Ecto neural progenitor cell (in vitro differentiated cells): ENCODE results near the gene NAV2.

Experiments used
- DNase-seq: peaks from one replicate; pipeline ENCODE4 v3.0.0-alpha.2; 2018; ENCODE audit warnings: low spot score

Gene NAV2

DNA sequence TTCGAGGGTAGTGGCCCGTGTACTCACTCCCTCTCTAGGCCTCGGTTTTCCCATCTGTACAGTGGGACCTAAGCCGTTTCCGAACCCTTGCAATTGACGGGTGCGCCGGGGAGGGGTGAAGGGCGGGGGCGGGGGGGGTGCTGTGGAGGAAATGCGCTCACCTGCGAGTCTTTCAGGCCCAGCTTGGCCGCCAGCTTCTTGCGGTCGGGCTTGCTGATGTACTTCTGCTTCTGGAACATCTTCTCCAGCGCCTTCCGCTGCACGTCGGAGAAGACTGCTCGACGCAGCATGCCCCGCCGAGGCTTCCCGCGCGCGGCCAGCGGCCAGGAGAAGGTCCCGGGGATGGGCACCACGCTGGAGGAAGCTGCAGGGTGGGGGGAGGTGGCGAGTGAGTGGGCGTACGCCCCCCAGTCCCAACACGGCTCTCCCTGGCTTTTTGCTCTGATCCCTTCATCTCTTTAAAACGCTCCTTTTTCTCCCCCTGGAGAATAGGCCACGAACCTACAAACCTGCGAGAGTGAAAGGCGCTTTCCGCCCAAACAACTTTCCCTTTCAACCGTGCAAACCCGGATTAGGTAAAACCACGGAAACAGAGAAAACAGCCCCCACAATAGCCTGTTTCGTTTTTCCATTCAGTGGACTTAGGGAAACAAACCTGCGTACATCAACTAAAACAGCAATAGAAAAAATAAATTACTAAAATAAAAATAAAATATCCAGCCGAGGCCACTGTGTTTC, 444.4 kb downstream of the NAV2 start:
- DNase-seq, result peak; percentile 65

DNA sequence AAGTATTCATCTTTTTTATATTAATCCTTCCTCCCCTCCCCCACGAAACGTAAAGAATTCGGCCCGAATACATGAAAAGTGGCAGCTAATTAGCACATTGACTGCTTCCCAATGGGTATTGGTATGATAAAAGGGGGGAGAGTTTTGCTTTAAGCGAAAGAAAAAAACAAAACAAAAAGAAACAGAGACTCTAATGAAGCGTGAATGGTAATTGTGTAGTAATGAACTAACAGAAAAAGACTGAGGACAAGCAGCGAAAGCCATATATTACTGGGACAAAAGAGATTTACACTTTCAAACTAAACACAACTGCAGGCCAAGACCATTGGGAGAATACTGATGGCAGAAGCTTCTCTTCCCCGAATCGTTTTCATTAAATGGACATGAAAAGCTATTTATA, 445.1 kb downstream of the NAV2 start:
- no peak for DNase-seq

DNA sequence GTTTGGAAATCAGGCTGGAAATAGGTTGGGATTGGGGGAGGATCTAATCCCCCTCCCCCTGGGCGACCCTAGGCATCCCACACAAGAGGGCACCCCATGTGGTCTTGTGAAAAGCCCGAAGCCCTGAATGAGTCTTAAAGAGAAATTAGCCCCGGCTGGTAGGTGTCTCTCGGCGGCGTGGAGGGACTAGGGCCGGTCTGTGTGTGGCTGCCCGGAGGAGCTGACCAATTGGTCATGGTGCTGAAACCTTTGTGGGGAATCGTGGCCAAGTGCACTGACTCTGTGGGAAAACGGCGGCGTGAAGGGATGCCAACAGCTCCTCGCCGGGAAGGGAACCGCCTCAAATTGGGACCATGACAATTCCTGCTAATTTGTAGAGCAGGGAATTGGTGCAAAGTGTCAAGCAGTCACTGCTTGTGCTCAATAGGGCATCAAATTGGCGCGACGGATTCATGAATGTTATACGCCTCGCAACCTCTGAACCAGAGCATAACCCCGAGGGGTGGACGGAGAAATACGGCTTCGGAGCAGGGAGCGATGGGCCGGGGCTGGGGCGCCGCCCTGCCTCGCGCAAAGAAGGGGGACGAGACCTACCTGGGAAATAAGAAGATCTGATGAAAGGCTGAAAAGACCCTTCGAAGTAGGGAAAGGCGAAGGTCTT, 446.1 kb downstream of the NAV2 start:
- peak; percentile 91 for DNase-seq

DNA sequence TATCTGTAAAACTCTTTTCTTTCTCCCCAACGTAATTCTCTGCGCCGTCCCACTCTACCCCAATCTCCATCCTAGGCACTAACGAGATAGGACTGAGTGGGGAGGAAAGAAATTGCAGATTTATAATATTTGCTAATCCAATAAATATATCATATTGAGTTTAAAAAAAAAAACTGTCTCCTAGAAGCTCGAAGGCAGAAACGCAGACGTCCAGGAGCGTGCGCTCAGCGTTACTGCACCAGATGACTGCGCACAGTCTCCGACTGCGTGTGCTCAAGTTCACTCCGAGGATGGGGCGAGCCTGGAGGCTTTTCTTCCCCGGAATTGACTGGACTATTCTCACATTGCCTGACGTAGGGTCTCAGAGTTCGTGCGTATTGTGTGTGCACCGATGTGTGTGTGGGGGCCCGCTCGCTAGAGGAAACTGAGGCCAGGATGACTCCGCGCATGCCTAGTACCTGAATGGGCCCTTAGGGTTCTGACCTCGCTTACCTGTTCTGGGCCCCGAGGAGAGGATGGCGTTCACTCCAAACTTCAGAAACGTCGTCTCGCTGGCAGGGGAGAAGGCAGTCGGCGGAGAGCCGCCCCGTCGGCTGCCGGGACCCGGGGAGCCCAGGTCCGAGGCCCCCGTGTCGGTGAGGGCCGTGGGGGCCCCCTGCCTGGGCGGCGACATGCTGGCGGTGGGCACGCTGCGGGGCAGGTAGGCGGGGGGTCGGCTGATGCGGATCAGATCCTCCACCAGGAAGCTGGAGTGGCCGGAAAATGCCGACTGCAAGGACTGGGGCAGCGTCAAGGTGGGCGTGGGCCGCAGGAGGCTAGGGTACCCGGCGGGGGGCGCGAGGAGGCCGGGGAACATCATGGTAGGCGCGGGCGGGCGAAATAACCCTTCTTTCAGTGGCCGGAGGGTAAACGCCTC, 447.1 kb downstream of the NAV2 start:
- no peak for DNase-seq

DNA sequence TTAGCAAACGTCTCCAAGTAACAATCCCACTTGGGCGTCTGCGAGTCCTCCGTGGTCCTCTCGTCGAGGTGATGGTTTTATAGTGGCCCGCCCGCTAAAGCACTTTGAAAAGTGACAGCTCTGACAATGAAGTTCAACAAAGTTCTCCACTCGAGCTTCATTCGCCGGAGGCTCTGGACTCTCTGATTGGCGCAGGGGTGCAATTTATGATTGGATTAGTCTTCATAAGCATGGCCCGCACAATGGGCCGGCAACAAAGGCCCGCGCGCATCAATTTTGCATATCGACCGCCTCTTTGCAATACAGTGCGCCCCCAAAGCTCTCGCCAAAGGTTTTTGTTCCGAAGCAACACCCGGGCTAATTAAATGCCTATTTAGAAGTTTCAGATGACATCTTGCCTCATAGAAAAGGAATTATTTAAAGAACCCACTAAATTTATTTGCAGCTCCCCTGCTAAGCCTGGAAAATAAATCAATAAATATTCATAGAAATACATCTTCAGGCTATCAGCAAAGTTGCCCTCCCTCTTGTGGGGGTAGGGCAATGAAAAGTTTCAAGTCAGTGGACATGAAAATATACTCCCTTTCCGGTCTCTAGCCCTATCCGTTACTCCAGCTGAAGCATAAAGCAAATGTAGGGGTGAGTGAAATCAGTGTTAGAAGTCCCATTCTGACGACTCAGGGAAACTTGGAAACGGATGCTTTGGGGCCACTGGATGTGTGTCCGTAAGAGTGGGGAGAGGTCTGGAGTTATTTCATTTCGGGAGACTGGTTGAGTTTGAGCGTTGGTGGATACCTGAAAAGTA, 448.0 kb downstream of the NAV2 start, which contains the start of gene DBX1:
TSS of gene DBX1 (minus strand) at position 51 of the 805 bp plus-strand sequence. CDS start 151 bp downstream, outside the sequence.
- no peak for DNase-seq

DNA sequence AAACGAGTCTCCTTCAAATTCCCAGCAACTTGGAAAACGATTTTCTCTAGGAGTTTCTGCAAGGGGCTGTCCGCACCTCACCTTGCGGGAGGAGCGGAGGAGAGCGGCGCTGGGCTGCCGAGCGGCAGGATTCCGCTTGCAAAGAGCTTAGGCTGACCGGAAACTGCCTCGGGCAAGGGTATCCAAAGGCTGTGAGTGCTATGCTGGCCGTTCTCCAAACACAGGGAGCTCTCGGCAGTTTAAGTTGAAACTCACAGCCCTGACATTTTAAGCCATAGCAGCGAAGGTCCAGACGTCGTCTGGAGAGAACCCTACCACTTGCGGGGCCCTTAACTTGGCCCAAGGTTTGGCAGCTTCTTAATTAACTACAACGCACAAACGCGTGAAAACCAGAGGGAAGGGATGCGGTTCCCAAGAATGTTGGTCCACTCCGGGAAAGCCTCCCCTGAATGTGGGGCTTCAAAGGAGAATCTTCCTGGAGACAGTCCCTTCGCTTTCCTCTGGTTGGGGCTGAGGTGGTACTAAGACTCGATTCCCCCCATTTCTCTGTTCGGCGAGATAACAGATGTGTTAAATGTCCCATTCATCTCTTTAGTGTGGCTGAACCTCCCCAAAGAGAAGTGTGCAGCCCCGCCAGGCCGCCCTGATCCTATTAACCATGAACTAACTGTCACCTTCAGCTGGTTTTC, 448.7 kb downstream of the NAV2 start:
- peak; percentile 76 for DNase-seq

DNA sequence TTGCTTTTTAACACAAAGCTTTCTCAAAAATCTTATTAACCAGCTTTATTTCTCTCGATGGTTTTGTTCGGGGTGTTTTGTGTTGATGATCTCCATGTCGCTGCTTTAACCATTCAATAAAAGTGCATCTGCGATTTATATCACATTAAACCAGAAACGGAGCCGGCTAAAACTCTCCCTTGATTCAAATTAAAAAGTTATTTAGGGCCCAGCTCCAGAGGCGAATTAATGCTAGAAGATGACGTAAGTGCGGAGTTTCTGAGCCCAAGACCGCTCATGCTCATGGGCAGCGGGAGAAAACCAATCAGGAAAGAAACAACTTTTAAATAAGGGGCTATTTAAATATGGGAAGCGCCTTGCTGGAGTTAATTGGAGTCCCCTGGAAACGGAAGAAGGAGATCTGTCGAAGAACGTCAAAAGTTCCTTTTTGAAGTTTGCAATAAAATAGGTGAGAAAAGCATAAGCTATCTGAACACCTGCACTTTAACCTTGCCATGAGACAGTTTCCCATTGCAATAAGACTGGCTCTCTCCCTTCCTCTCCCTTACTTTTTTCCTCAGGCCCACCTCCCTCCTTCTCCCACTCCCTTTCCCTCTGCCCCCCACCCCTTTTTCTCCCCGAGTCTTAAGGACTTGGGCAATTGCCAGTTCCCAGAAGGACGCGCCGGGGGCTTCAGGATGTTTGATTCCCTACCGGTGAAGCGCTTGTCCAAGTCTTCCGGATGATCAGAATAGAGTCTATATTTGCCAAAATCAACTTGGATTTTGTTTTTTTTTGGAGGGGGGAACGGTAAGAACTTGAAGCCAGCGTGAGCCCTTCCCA, 449.5 kb downstream of the NAV2 start:
- DNase-seq, result no peak

DNA sequence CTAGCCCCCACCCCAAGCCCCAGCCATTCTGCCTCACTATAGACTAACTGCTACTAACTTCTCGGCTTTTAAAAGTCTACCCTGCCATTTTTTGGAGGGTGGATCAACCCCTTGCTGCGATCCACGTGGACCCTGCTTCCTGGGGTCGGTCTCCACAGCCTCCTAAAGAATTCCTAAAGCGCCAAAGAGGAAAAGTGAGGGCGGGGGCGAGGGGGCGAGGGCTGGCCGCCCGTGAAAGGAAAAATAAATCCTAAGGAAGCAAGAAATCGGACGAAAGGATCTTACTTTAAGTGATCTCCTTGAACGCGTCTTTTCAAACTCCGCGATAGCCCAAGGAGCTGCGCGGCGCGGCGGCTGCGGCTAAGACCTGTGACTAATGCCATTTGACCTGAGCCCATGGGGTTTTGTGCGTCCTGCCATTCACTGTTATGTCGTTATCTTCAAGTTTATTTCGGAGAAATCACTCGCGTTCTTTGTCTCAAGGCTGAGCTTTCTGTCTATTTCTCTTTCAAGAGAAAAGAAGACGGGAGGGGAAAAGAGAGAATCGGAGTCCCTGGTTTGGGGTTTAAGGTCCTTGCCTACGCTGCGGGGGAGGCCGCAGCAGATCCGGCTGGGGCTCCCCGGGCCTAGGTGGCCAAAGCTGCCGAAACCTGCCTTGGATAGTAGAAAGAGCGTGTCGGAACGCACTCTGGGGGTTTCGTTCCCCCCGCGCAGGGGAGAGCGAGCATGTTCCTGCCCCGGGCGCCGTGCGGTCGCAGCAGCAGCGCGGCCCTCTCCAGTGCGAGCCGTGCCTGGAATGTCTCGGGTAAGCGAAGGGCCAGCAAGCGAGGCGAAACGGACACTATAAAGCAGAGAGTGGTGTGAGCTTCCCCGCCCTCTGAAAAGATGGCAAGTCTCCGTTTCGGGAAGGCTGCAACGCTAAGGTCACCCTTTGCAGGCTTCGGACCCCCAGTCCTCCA, 450.5 kb downstream of the NAV2 start:
- peak; percentile 82 for DNase-seq

DNA sequence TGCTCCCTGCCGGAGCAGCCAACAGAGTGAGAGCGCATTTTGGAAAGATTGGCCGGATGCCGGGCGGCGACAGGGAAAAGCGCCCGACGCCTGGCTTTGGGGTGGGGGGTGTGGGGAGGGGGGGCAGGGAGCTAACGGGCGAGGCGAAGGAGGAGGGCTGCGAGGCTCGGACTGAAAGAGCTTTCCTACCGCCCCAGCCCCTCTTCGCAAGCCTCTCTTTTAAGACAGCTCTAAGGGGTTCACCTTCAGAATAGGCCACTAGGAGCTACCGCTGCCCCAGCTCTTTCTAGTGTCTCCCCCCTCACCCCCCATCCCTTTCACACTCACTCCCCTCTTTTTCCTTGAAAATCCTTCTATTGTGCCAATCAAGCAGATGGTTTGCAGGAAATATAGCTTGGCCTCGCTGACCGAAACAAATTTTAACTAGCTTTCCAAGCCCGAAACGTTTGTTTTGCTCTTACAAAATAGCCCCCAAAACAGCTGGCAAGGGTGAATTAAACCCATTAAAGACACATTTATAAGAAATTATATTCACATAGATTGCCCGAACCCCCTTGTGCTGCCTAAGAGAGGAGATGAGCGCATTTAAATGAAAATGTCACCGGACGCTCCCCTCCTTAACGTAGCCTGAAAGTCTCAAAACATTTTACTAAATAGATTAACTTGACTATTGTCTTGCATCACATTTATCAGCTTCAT, 451.3 kb downstream of the NAV2 start:
- no peak for DNase-seq
